GM21360 (cell line): ENCODE results near the gene EPS15.
A peak's percentile ranks its signal among the peaks of the same experiment; 100 is the strongest.
"Not testable (repeated sequence)": the region's sequence is repeated elsewhere in the genome, so short reads cannot be mapped to it uniquely, and the experiment has no call there.

Experiments
- ATAC-seq: cut with Tn5 transposase; IDR thresholded peaks from one replicate; pipeline ENCODE4 v1.9.1; 2021; ENCODE audit warnings: mild to moderate bottlenecking, moderate library complexity; ENCODE audit not compliant: unreplicated experiment

Gene EPS15

GRCh38 chr1:51543858-51544257 is 24.8 kb upstream of the EPS15 start:
- ATAC-seq, result no peak

GRCh38 chr1:51542158-51542953 is 23.3 kb upstream of the EPS15 start:
- no peak for ATAC-seq

GRCh38 chr1:51541313-51542050 is 22.4 kb upstream of the EPS15 start:
- ATAC-seq, result no peak

GRCh38 chr1:51537568-51537967 is 18.5 kb upstream of the EPS15 start:
- ATAC-seq, result no peak

GRCh38 chr1:51535006-51535592 is 16.0 kb upstream of the EPS15 start:
- no peak for ATAC-seq

- ATAC-seq, result no peak
These were observed 15.4 kb upstream of the EPS15 start for GRCh38 chr1:51534447-51534846.

GRCh38 chr1:51532853-51533252 is 13.8 kb upstream of the EPS15 start:
- no peak for ATAC-seq

- ATAC-seq, result not testable (repeated sequence)
These were observed 11.4 kb upstream of the EPS15 start for GRCh38 chr1:51530447-51530846.

- no peak for ATAC-seq
These were observed 8.1 kb upstream of the EPS15 start for GRCh38 chr1:51527144-51527543.

GRCh38 chr1:51526248-51526647 is 7.2 kb upstream of the EPS15 start:
- peak; percentile 54 for ATAC-seq

- no peak for ATAC-seq
These were observed 6.2 kb upstream of the EPS15 start for GRCh38 chr1:51525295-51525694.

GRCh38 chr1:51524817-51525216 is 5.8 kb upstream of the EPS15 start:
- ATAC-seq, result no peak

GRCh38 chr1:51523931-51524330 is 4.9 kb upstream of the EPS15 start:
- no peak for ATAC-seq

GRCh38 chr1:51520700-51521248 is 1.7 kb upstream of the EPS15 start:
- ATAC-seq, result no peak

GRCh38 chr1:51519865-51520699 is 1.0 kb upstream of the EPS15 start:
- no peak for ATAC-seq

- ATAC-seq, result peak; percentile 34
These were observed 449 bp downstream of the EPS15 start for GRCh38 chr1:51518586-51519047.

- peak; percentile 25 for ATAC-seq
These were observed 957 bp downstream of the EPS15 start for GRCh38 chr1:51518033-51518585.

- ATAC-seq, result no peak
These were observed 1.6 kb downstream of the EPS15 start for GRCh38 chr1:51517361-51518032.

GRCh38 chr1:51516649-51517158 is 2.4 kb downstream of the EPS15 start:
- no peak for ATAC-seq
